H1 (cell line): Measurements from ENCODE around the gene MAP2K1. TPM values are rescaled to one million over a fixed set of nuclear protein-coding genes. Genes with fewer than 3 reads are reported as not detected.

Source experiments
- CTCF ChIA-PET: fragments of 300-600 bp; sonication (Branson Sonifier 250); formaldehyde crosslinking; loops from one replicate; lab custom pipeline; 2021; ENCODE audit not compliant: partially characterized antibody; lab: Charles Lee
- POLR2A ChIA-PET: fragments of 300-600 bp; sonication (Branson Sonifier 250); formaldehyde crosslinking; loops from one replicate; lab custom pipeline; 2021; ENCODE audit warnings: inconsistent platforms; ENCODE audit not compliant: partially characterized antibody; lab: Charles Lee
- DNase-seq, 2 experiments: peaks; one replicate each; pipeline versions ENCODE4 v3.0.0 to v3.0.0-alpha.2; 2010 to 2022; ENCODE audit warnings: low spot score in 2 of 2, low read depth in 1 of 2, mixed read lengths in 1 of 2
- FAIRE-seq: peaks from 2 replicates; lab custom pipeline; 2011; peaks lifted over from hg19 to GRCh38; lab: Jason Lieb, UNC
- H2AFZ ChIP-seq: 2 replicates; pipeline ENCODE4 v1.8.1; 2012; ENCODE audit warnings: low read length, inconsistent platforms
- H2AK5ac ChIP-seq: 2 replicates; pipeline ENCODE4 v1.6.1; 2013; ENCODE audit warnings: low read depth, low read length
- H2BK120ac ChIP-seq: replicated peaks from 2 replicates; pipeline ENCODE3; 2013; ENCODE audit warnings: low read depth, low read length, inconsistent platforms
- H2BK12ac ChIP-seq: 2 replicates; pipeline ENCODE4 v1.6.1; 2013; ENCODE audit warnings: low read depth, low read length
- H2BK15ac ChIP-seq: 2 replicates; pipeline ENCODE4 v1.6.1; 2013; ENCODE audit warnings: low read length
- H2BK20ac ChIP-seq: 2 replicates; pipeline ENCODE4 v1.6.1; 2013; ENCODE audit warnings: low read length
- H2BK5ac ChIP-seq: 2 replicates; pipeline ENCODE4 v1.6.1; 2013; ENCODE audit warnings: low read depth, low read length
- H3K14ac ChIP-seq: 2 replicates; pipeline ENCODE4 v1.6.1; 2013; ENCODE audit warnings: inconsistent platforms; ENCODE audit not compliant: insufficient read length
- H3K18ac ChIP-seq: 2 replicates; pipeline ENCODE4 v1.6.1; 2013; ENCODE audit warnings: low read length; ENCODE audit errors: extremely low read depth
- H3K23ac ChIP-seq: 2 replicates; pipeline ENCODE4 v1.6.1; 2013; ENCODE audit warnings: inconsistent platforms; ENCODE audit not compliant: insufficient read length
- H3K23me2 ChIP-seq: 2 replicates; pipeline ENCODE4 v1.6.1; 2013; ENCODE audit warnings: low read depth, low read length
- H3K27ac ChIP-seq: 2 replicates; pipeline ENCODE4 v1.6.1; 2011; ENCODE audit warnings: low read depth, low read length, inconsistent platforms
- H3K27me3 ChIP-seq, 4 experiments: replicated peaks in 1 of 4; 1 replicate in 1 of 4; 2 replicates in 3 of 4; pipeline versions ENCODE4 v1.6.1 to v1.8.1; 2011 to 2013; ENCODE audit warnings: low read length in 3 of 4, mild to moderate bottlenecking in 3 of 4, inconsistent platforms in 2 of 4, mixed read lengths in 2 of 4, moderate library complexity in 1 of 4; ENCODE audit not compliant: control insufficient read depth in 3 of 4, insufficient read depth in 3 of 4; ENCODE audit errors: extremely low read depth in 1 of 4
- H3K36me3 ChIP-seq, 4 experiments: 2 replicates each; pipeline versions ENCODE4 v1.6.1 to v1.8.1; 2011 to 2013; ENCODE audit warnings: mild to moderate bottlenecking in 4 of 4, low read length in 3 of 4, moderate library complexity in 2 of 4, control low read depth in 1 of 4, inconsistent platforms in 1 of 4; ENCODE audit not compliant: insufficient read depth in 4 of 4, control insufficient read depth in 2 of 4
- H3K4ac ChIP-seq: replicated peaks from 2 replicates; pipeline ENCODE3; 2013; ENCODE audit warnings: low read length, low read depth, mixed read lengths, inconsistent platforms; ENCODE audit not compliant: insufficient read length
- H3K4me1 ChIP-seq, 4 experiments: replicated peaks in 1 of 4; 1 replicate in 1 of 4; 2 replicates in 3 of 4; pipeline versions ENCODE4 v1.6.1 to v1.8.1; 2011 to 2013; ENCODE audit warnings: low read length in 3 of 4, inconsistent platforms in 2 of 4, mixed read lengths in 1 of 4; ENCODE audit not compliant: insufficient read depth in 4 of 4, control insufficient read depth in 3 of 4
- H3K4me2 ChIP-seq, 2 experiments: 2 replicates each; pipeline versions ENCODE4 v1.6.1 to v1.8.1; 2011 to 2013; ENCODE audit warnings: low read depth in 2 of 2, low read length in 2 of 2, control low read depth in 1 of 2, inconsistent platforms in 1 of 2, mild to moderate bottlenecking in 1 of 2; ENCODE audit not compliant: insufficient read depth in 1 of 2
- H3K4me3 ChIP-seq, 4 experiments: fragments of 200-600, 300-600 bp in 1 of 4; sonication (generic), shearing (Covaris generic), sonication (Bioruptor Twin) in 1 of 4; 2 replicates each; pipeline versions ENCODE4 v1.5.1 to v1.8.1; 2011 to 2016; ENCODE audit warnings: low read length in 4 of 4, low read depth in 3 of 4, control low read depth in 2 of 4, inconsistent platforms in 2 of 4, mild to moderate bottlenecking in 2 of 4, mixed read lengths in 1 of 4, moderate library complexity in 1 of 4; ENCODE audit not compliant: insufficient read depth in 2 of 4; ENCODE audit errors: extremely low read depth in 1 of 4
- H3K56ac ChIP-seq: replicated peaks from 2 replicates; pipeline ENCODE3; 2013; ENCODE audit warnings: low read depth, mild to moderate bottlenecking, mixed read lengths, low read length, inconsistent platforms; ENCODE audit not compliant: insufficient read length
- H3K79me1 ChIP-seq: 2 replicates; pipeline ENCODE4 v1.6.1; 2013; ENCODE audit warnings: low read depth, low read length, control low read depth
- H3K79me2 ChIP-seq, 2 experiments: 2 replicates each; pipeline versions ENCODE4 v1.6.1 to v1.8.1; 2012 to 2013; ENCODE audit warnings: low read length in 2 of 2, mild to moderate bottlenecking in 2 of 2, inconsistent platforms in 1 of 2; ENCODE audit not compliant: insufficient read depth in 2 of 2, control insufficient read depth in 1 of 2
- H3K9ac ChIP-seq, 4 experiments: replicated peaks in 1 of 4; 1 replicate in 1 of 4; 2 replicates in 3 of 4; pipeline versions ENCODE4 v1.6.1 to v1.8.1; 2011 to 2013; ENCODE audit warnings: low read depth in 3 of 4, low read length in 3 of 4, control low read depth in 2 of 4, mild to moderate bottlenecking in 2 of 4, moderate library complexity in 2 of 4, inconsistent platforms in 1 of 4; ENCODE audit errors: extremely low read depth in 1 of 4
- H3K9me3 ChIP-seq, 2 experiments: 2 replicates each; pipeline versions ENCODE4 v1.6.1 to v1.8.1; 2012 to 2013; ENCODE audit warnings: mild to moderate bottlenecking in 2 of 2, moderate library complexity in 2 of 2, control low read depth in 1 of 2, inconsistent platforms in 1 of 2, low read depth in 1 of 2, low read length in 1 of 2, mixed read lengths in 1 of 2; ENCODE audit not compliant: insufficient read depth in 2 of 2
- H4K20me1 ChIP-seq, 2 experiments: replicated peaks in 1 of 2; 2 replicates each; pipeline versions ENCODE3 to v1.8.1; 2011 to 2013; ENCODE audit warnings: inconsistent platforms in 2 of 2, low read length in 2 of 2, mild to moderate bottlenecking in 1 of 2; ENCODE audit not compliant: insufficient read depth in 2 of 2, control insufficient read depth in 1 of 2
- H4K5ac ChIP-seq: 2 replicates; pipeline ENCODE4 v1.6.1; 2013; ENCODE audit warnings: low read length, low read depth, mixed read lengths, inconsistent platforms; ENCODE audit not compliant: insufficient read length
- H4K8ac ChIP-seq: 2 replicates; pipeline ENCODE4 v1.8.0; 2013; ENCODE audit warnings: mild to moderate bottlenecking, moderate library complexity, low read length, inconsistent platforms; ENCODE audit not compliant: insufficient read depth; ENCODE audit errors: extremely low read depth
- H4K91ac ChIP-seq: replicated peaks from 2 replicates; pipeline ENCODE3; 2013; ENCODE audit warnings: low read length, mixed read lengths, inconsistent platforms; ENCODE audit not compliant: insufficient read length
- CBX5 ChIP-seq: fragments of 300-800, 300-1000 bp; sonication (generic); IDR thresholded peaks from 2 replicates; pipeline ENCODE4 v1.7.1; 2016; ENCODE audit warnings: antibody characterized with exemption, low read length, low read depth
- CBX8 ChIP-seq: fragments of 300-800, 300-1000 bp; sonication (generic); IDR thresholded peaks from 2 replicates; pipeline ENCODE4 v1.7.1; 2016; ENCODE audit warnings: low read depth, low read length, borderline replicate concordance
- KDM4A ChIP-seq: IDR thresholded peaks from one replicate; pipeline ENCODE4 v1.7.1; 2012; ENCODE audit warnings: low read depth, mild to moderate bottlenecking, moderate library complexity, low read length, inconsistent platforms; ENCODE audit not compliant: severe bottlenecking
- MAFK ChIP-seq: IDR thresholded peaks from 2 replicates; pipeline ENCODE4 v1.6.1; 2012; ENCODE audit warnings: low read depth, mild to moderate bottlenecking, improper control_type of control experiment, low read length
- NRF1 ChIP-seq: IDR thresholded peaks from 2 replicates; pipeline ENCODE4 v1.6.1; 2011; ENCODE audit warnings: mild to moderate bottlenecking, low read depth, low read length, improper control_type of control experiment
- SIX5 ChIP-seq: IDR thresholded peaks from 2 replicates; pipeline ENCODE4 v1.6.1; 2011; ENCODE audit warnings: mild to moderate bottlenecking, low read depth, low read length
- WGBS, 2 experiments: shearing (Covaris generic) in 1 of 2; methylation state at CpG; one replicate each; pipeline versions ENCODE4 v1.1.6 to v1.1.7; 2013 to 2015; ENCODE audit warnings: low lambda C conversion rate in 2 of 2, mixed read lengths in 2 of 2, inconsistent platforms in 1 of 2, low coverage in 1 of 2, missing lambda C conversion rate in 1 of 2; ENCODE audit not compliant: insufficient replicate concordance in 2 of 2, insufficient coverage in 1 of 2, insufficient read length in 1 of 2; ENCODE audit errors: extremely low coverage in 1 of 2, missing lambda C conversion rate in 1 of 2; 5-methylcytosine and 5-hydroxymethylcytosine counted together
- polyA plus RNA-seq, 7 experiments: library from polyadenylated mRNA; depleted of rRNA in 3 of 7; stranded (reverse) in 5 of 7; unstranded in 2 of 7; fragments of >200 nt in 5 of 7; fragments of 200-250 nt in 2 of 7; gene quantifications; 1 replicate in 5 of 7; 2 replicates in 1 of 7; 4 replicates in 1 of 7; pipeline versions ENCODE4 v1.2.1 to v1.2.3, GENCODE V29; 2011 to 2013; ENCODE audit warnings: missing spikeins in 2 of 7, mixed read lengths in 2 of 7
- total RNA-seq: library from RNA; stranded (reverse); fragmentation: NEBNext Ultra II Directional; extraction: Animal tissue kit (Norgen Biotek cat#: 25700); gene quantifications from 2 replicates; pipeline ENCODE4 v1.2.1, GENCODE V29; 2021

The MAP2K1 gene
- total and polyA plus RNA-seq, 2 of the 8 experiments (the other 6 are each of a cell fraction or from before 2014, with no cell fraction given): 54.7 to 78.2 TPM

DNA sequence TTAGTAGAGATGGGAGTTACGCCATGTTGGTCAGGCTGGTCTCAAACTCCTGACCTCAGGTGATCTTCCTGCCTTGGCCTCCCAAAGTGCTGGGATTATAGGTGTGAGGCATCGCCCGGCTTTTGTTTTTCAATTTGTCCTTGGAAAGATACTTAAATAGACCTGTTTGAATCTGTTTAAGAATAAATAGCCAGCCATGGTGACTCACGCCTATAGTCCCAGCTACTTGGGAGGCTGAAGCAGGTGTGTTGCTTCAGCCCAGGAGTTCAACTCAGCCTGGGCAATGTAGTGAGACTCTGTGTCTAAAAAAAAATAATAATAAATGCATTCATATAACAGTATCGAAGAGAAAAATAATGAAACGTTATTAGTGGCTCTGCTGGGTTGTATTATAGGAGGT lies 93.6 kb downstream of the MAP2K1 start:
- H2BK20ac ChIP-seq: no peak overlapping the region
- no peak overlapping the region for H3K9ac ChIP-seq
- no peak overlapping the region for H3K14ac ChIP-seq

More for the DNA sequence above, 93.6 kb downstream of the MAP2K1 start:
- CTCF ChIA-PET: no interaction called here
- Histone ChIP-seq H3K18ac (no peak overlapping the region), H3K79me1 (peaks cover 5% of the 10 kb centered on the region; the same call in 1 of the 2 replicates), H3K27me3 (no peaks in the 10 kb centered on the region), H3K9me3 (no peaks in the 10 kb centered on the region), H3K56ac (no peak overlapping the region), H2BK15ac (no peak overlapping the region), H3K36me3 (peaks cover 0 to 17% (median 9%) of the 10 kb centered on the region in 4 experiments; a peak in 5 of 8 replicates), H4K20me1 (peaks cover 3% of the 10 kb centered on the region in 2 experiments), H2AFZ (no peak overlapping the region), H3K27ac (no peak overlapping the region), H2BK120ac (no peak overlapping the region), H4K8ac (no peak overlapping the region), H2AK5ac (no peak overlapping the region), H2BK12ac (no peak overlapping the region), H3K23ac (no peak overlapping the region), H3K79me2 (peaks cover 0 to 24% of the 10 kb centered on the region in 2 experiments; a peak in 1 of 4 replicates), H3K4ac (no peak overlapping the region), H3K4me2 (no peak overlapping the region), H2BK5ac (no peak overlapping the region), H3K23me2 (no peaks in the 10 kb centered on the region), H4K91ac (no peak overlapping the region), H3K4me1 (peaks cover 9 to 20% (median 11%) of the 10 kb centered on the region in 4 experiments), H4K5ac (no peak overlapping the region), H3K4me3 (no peak overlapping the region)
- no peak for FAIRE-seq
- WGBS, 2 experiments: 86% methylated on average over 6 of the region's 6 CpGs; no CpG with 5 or more reads in 1 of the 2 experiments
- no peak for DNase-seq
- POLR2A ChIA-PET: interaction anchor here (1.1 to 2.9 kb wide), 3 partner anchors 17 to 23 kb away, joined by 3 to 14 read pairs (median 4); partner anchors contain the start of gene SNAPC5
- TF ChIP-seq CBX8: no peak
- TF ChIP-seq CBX5: no peak
- TF ChIP-seq MAFK: no peak
- TF ChIP-seq NRF1: no peak
- no peak for TF ChIP-seq SIX5
- no peak for TF ChIP-seq KDM4A
